Kidney (tissue), 14 donors: Measurements from ENCODE around the gene ANKRD11. TPM values are rescaled to one million over a fixed set of nuclear protein-coding genes. Genes with fewer than 3 reads are reported as not detected.

ENCODE experiments used
- DNase-seq, 5 donors: peaks; one replicate each; pipeline ENCODE4 v3.0.0-alpha.2; 2013 to 2020
- FAIRE-seq: peaks from 2 replicates; lab custom pipeline; 2012; peaks lifted over from hg19 to GRCh38; lab: Jason Lieb, UNC
- H3K27ac ChIP-seq, 2 donors: one replicate each; pipeline ENCODE4 v1.7.0; 2013; ENCODE audit warnings: low read depth in 2 of 2, low read length in 2 of 2, inconsistent platforms in 1 of 2
- H3K27me3 ChIP-seq: one replicate; pipeline ENCODE4 v1.7.1; 2013; ENCODE audit warnings: low read length, inconsistent platforms; ENCODE audit not compliant: control insufficient read depth, insufficient read depth
- H3K36me3 ChIP-seq, 3 donors: one replicate each; pipeline versions ENCODE4 v1.7.0 to v1.7.1; 2013; ENCODE audit warnings: low read length in 3 of 3, control low read depth in 1 of 3, inconsistent platforms in 1 of 3; ENCODE audit not compliant: insufficient read depth in 3 of 3, control insufficient read depth in 2 of 3
- H3K4me1 ChIP-seq, 3 donors: one replicate each; pipeline versions ENCODE4 v1.7.0 to v1.7.1; 2013; ENCODE audit warnings: low read length in 3 of 3, inconsistent platforms in 1 of 3, low read depth in 1 of 3; ENCODE audit not compliant: control insufficient read depth in 2 of 3, insufficient read depth in 2 of 3
- H3K4me3 ChIP-seq, 3 donors: one replicate each; pipeline versions ENCODE4 v1.7.0 to v1.8.1; 2013; ENCODE audit warnings: low read length in 3 of 3, control low read depth in 1 of 3, inconsistent platforms in 1 of 3
- H3K9ac ChIP-seq, 3 donors: one replicate each; pipeline versions ENCODE4 v1.7.0 to v1.7.1; 2013; ENCODE audit warnings: low read length in 3 of 3, control low read depth in 1 of 3, inconsistent platforms in 1 of 3
- H3K9me3 ChIP-seq, 3 donors: one replicate each; pipeline versions ENCODE4 v1.7.0 to v1.7.1; 2013; ENCODE audit warnings: low read length in 3 of 3, control low read depth in 1 of 3, inconsistent platforms in 1 of 3; ENCODE audit not compliant: control insufficient read depth in 2 of 3, insufficient read depth in 1 of 3
- CTCF ChIP-seq: IDR thresholded peaks from 3 replicates; pipeline ENCODE4 v1.5.1; 2012; ENCODE audit warnings: mild to moderate bottlenecking, moderate library complexity, borderline replicate concordance; ENCODE audit not compliant: insufficient read depth; ENCODE audit errors: extremely low read depth
- intact Hi-C: fragments of 100-400 bp; cut with DNase I; formaldehyde crosslinking; loops from one replicate; pipeline ENCODE4 v1.11.1; 2022
- polyA plus RNA-seq: library from polyadenylated mRNA; stranded (reverse); fragments of 350-450 nt; fragmentation: Illumina TruSeq; extraction: RNeasy Lipid Tissue Mini Kit (QIAGEN cat#74804); gene quantifications from one replicate; pipeline ENCODE4 v1.2.3, GENCODE V29; 2014; ENCODE audit warnings: low read depth, low replicate concordance; ENCODE audit not compliant: insufficient read depth
- total RNA-seq: library from RNA; stranded (reverse); fragmentation: NEBNext Ultra II Directional; extraction: Animal tissue kit (Norgen Biotek cat#: 25700); gene quantifications from one replicate; pipeline ENCODE4 v1.2.1, GENCODE V29; 2021
- donor health status: control.
- donor health status: control.
- donor health status: control.
- donor health status: control.
- donor health status: control.
- donor health status: DM: yes; HTN: yes; CAD: no.
- donor health status: Normal renal cell carcinoma (clear cell type).

The ANKRD11 gene
- total and polyA plus RNA-seq, 2 donors from 2014 or later: 36.2 to 154 TPM

- FAIRE-seq (no peak), DNase-seq (no peak)
- Histone ChIP-seq H3K36me3 (no peaks in the 10 kb centered on the region), H3K27ac (no peak overlapping the region), H3K9me3 (no peaks in the 10 kb centered on the region), H3K9ac (no peak overlapping the region), H3K27me3 (no peaks in the 10 kb centered on the region), H3K4me1 (peaks cover 0 to 25% (median 12%) of the 10 kb centered on the region in 3 donors), H3K4me3 (no peak overlapping the region)
- no peak for TF ChIP-seq CTCF
- intact Hi-C loops: no loop called here
Observed at GRCh38 chr16:89484041-89484501, 6.3 kb downstream of the ANKRD11 start.

- Histone ChIP-seq H3K27me3 (no peaks in the 10 kb centered on the region), H3K9ac (no peak overlapping the region), H3K4me1 (peaks cover 0 to 21% (median under 1%) of the 10 kb centered on the region in 3 donors), H3K36me3 (no peaks in the 10 kb centered on the region), H3K9me3 (no peaks in the 10 kb centered on the region), H3K4me3 (no peak overlapping the region), H3K27ac (no peak overlapping the region)
- DNase-seq: no peak
- TF ChIP-seq CTCF: no peak
- intact Hi-C loops: no loop called here
- no peak for FAIRE-seq
Observed at GRCh38 chr16:89482817-89483205, 7.5 kb downstream of the ANKRD11 start.

- intact Hi-C loops: no loop called here
- H3K9me3 ChIP-seq: no peaks in the 10 kb centered on the region
- no peak overlapping the region for H3K4me3 ChIP-seq
- FAIRE-seq (no peak), DNase-seq (no peak)
- no peak for TF ChIP-seq CTCF
- H3K4me1 ChIP-seq: peaks cover 0 to 21% (median 0%) of the 10 kb centered on the region in 3 donors
- no peaks in the 10 kb centered on the region for H3K36me3 ChIP-seq
- H3K9ac ChIP-seq: no peak overlapping the region
- no peak overlapping the region for H3K27ac ChIP-seq
- H3K27me3 ChIP-seq: no peaks in the 10 kb centered on the region
Observed at GRCh38 chr16:89482150-89482816, 8.1 kb downstream of the ANKRD11 start.
